ENCODE data around the gene IL36A. TPM values are rescaled to one million over a fixed set of nuclear protein-coding genes. Genes with fewer than 3 reads are reported as not detected.

IL36A gene
- total RNA-seq, 1 experiment from 2014 or later: not detected

DNA sequence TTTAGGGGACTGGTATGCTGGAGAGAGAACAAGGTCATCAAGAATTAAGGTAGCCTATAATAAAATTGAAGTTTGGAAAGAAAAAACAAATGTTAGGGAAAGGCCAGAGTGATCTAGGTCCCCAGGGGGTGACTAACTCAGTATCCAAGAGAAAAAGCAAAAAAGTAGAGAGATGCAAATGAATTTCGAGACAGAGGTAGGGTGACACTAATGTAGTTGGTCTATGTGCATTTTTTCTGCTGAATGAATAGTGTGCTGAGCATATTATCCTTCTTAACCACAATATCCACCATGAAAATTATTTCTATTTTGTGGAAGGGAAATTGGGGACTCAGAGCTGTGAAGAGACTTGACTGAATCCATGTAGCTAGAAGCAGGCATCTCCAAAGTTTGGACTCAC, 9.8 kb downstream of the IL36A start:
- H3K4me1 Mint-ChIP-seq (ENCODE audit: low read depth, unreplicated experiment): peaks cover 6% of the 10 kb centered on the region
- BruUV-seq (replicated peaks): no TSS peak
- peaks cover 17% of the 10 kb centered on the region for H3K27me3 Mint-ChIP-seq (ENCODE audit: unreplicated experiment)
- no peak overlapping the region for H3K4me3 Mint-ChIP-seq (ENCODE audit: low read depth, unreplicated experiment)
- no peak overlapping the region for H3K27ac Mint-ChIP-seq (ENCODE audit: unreplicated experiment)
- DNase-seq: no peak
- peaks cover 12% of the 10 kb centered on the region for H3K9me3 Mint-ChIP-seq (ENCODE audit: low read depth, unreplicated experiment)
- H3K36me3 Mint-ChIP-seq (ENCODE audit: insufficient read depth, unreplicated experiment): peaks cover 4% of the 10 kb centered on the region
- TF ChIP-seq, protein P1, sequence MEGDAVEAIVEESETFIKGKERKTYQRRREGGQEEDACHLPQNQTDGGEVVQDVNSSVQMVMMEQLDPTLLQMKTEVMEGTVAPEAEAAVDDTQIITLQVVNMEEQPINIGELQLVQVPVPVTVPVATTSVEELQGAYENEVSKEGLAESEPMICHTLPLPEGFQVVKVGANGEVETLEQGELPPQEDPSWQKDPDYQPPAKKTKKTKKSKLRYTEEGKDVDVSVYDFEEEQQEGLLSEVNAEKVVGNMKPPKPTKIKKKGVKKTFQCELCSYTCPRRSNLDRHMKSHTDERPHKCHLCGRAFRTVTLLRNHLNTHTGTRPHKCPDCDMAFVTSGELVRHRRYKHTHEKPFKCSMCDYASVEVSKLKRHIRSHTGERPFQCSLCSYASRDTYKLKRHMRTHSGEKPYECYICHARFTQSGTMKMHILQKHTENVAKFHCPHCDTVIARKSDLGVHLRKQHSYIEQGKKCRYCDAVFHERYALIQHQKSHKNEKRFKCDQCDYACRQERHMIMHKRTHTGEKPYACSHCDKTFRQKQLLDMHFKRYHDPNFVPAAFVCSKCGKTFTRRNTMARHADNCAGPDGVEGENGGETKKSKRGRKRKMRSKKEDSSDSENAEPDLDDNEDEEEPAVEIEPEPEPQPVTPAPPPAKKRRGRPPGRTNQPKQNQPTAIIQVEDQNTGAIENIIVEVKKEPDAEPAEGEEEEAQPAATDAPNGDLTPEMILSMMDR (IDR thresholded peaks at IDR 0.05; ENCODE audit: unreplicated experiment): no peak
- CTCF ChIA-PET: no interaction called here
- intact Hi-C loops (cut with micrococcal nuclease; ENCODE audit: unreplicated experiment): no loop called here

DNA sequence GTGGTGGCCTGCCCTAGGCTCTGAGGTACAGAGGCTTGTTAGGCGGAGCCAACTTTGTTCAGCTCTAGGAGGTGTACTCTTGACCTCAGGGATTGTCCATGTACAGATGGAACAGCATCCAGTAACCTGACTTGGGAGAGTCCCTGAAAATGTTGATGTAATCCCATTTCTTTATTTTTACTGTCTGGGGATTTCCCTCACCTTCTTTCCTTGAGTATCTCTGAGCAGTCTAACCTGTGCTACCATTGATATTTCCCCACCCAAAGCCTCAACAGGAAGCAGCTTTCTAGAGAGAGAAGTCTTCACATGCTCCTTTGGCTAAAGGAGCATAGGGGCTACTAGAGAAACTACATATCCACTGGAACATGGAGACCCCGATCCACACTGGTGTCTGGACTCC, 10.4 kb downstream of the IL36A start:
- Mint-ChIP-seq H3K9me3 (ENCODE audit: low read depth, unreplicated experiment) (peaks cover 12% of the 10 kb centered on the region), H3K4me1 (ENCODE audit: low read depth, unreplicated experiment) (peaks cover 6% of the 10 kb centered on the region), H3K4me3 (ENCODE audit: low read depth, unreplicated experiment) (no peak overlapping the region), H3K36me3 (ENCODE audit: insufficient read depth, unreplicated experiment) (peaks cover 4% of the 10 kb centered on the region), H3K27me3 (ENCODE audit: unreplicated experiment) (peaks cover 17% of the 10 kb centered on the region), H3K27ac (ENCODE audit: unreplicated experiment) (no peak overlapping the region)
- no peak for DNase-seq
- BruUV-seq (replicated peaks): no TSS peak
- intact Hi-C loops (cut with micrococcal nuclease; ENCODE audit: unreplicated experiment): no loop called here
- CTCF ChIA-PET: no interaction called here
- TF ChIP-seq, protein P1 (IDR thresholded peaks at IDR 0.05; ENCODE audit: unreplicated experiment): no peak

DNA sequence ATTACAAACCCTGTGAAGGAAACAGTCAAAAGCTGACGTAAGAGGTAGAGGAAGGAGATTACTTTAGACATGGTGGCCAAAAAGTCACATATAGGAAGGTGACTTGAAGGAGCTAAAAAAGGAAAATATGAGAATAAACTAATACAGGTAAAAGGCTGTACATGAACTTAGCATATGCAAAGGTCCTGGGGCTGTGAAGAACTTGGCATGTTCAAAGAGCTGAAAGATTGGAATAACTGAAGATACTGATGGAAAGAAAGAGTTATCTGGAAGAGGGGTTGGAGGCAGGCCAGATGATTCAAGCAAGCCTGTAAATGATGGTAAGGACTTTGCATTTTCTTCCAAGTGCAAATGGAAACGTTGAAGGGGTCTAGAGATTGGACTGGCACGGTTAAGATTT, 13.2 kb downstream of the IL36A start:
- BruUV-seq (replicated peaks): no TSS peak
- no peak overlapping the region for H3K4me3 Mint-ChIP-seq (ENCODE audit: low read depth, unreplicated experiment)
- peaks cover 12% of the 10 kb centered on the region for H3K9me3 Mint-ChIP-seq (ENCODE audit: low read depth, unreplicated experiment)
- DNase-seq: no peak
- no peaks in the 10 kb centered on the region for H3K4me1 Mint-ChIP-seq (ENCODE audit: low read depth, unreplicated experiment)
- no peaks in the 10 kb centered on the region for H3K36me3 Mint-ChIP-seq (ENCODE audit: insufficient read depth, unreplicated experiment)
- intact Hi-C loops (cut with micrococcal nuclease; ENCODE audit: unreplicated experiment): no loop called here
- no peak overlapping the region for H3K27ac Mint-ChIP-seq (ENCODE audit: unreplicated experiment)
- H3K27me3 Mint-ChIP-seq (ENCODE audit: unreplicated experiment): peaks cover 21% of the 10 kb centered on the region
- TF ChIP-seq, protein P1 (IDR thresholded peaks at IDR 0.05; ENCODE audit: unreplicated experiment): no peak
- CTCF ChIA-PET: no interaction called here

DNA sequence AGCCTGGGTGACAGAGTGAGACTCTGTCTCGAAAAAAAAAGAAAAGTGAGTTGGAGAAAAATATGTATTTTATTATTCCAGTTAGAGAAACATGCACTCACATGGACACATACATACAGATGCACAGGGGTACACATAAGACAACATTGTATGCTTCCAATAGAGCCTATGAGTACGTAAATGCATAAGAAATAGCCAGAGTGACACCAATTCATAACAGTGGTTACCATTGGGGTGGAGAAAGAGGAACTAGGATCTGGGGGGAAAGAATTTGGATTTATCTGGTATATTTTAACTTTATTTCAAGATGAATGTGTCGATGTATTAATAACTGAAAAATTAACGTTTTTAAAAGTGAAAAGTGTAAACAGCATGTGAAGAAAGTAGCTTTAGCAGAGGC, 16.1 kb downstream of the IL36A start:
- Mint-ChIP-seq H3K4me3 (ENCODE audit: low read depth, unreplicated experiment) (no peak overlapping the region), H3K9me3 (ENCODE audit: low read depth, unreplicated experiment) (peaks cover 17% of the 10 kb centered on the region), H3K27me3 (ENCODE audit: unreplicated experiment) (peaks cover 49% of the 10 kb centered on the region), H3K4me1 (ENCODE audit: low read depth, unreplicated experiment) (no peaks in the 10 kb centered on the region), H3K36me3 (ENCODE audit: insufficient read depth, unreplicated experiment) (no peaks in the 10 kb centered on the region), H3K27ac (ENCODE audit: unreplicated experiment) (no peak overlapping the region)
- TF ChIP-seq, protein P1 (IDR thresholded peaks at IDR 0.05; ENCODE audit: unreplicated experiment): no peak
- no peak for DNase-seq
- no TSS peak for BruUV-seq (replicated peaks)
- CTCF ChIA-PET: no interaction called here
- intact Hi-C loops (cut with micrococcal nuclease; ENCODE audit: unreplicated experiment): no loop called here
